ENCODE measurements around the gene LUC7L2.
"Not testable (repeated sequence)": the region's sequence is repeated elsewhere in the genome, so short reads cannot be mapped to it uniquely, and the experiment has no call there.

LUC7L2 gene

DNA sequence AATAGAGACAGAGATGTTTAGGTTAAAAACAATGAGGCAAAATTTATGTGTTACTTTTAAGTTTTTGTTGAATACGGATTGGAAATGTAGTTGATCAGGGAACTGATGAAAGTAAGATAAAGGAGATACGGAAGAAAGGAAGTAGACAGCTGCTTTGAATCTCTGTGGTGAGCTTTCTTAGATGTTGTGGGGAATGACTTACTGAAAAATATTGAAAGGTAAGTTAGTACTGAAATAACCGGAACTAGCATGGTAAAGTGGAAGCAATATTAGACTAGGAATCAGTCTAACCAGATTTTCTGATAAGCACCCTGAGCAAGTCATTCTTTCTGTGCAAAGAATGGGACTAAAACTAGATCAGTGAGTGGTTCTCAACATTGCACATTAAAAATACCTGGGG is 34.8 kb downstream of the LUC7L2 start:
- DNase-seq (ENCODE audit: low read depth in 3 of 3, low spot score in 1 of 3) = no peak

DNA sequence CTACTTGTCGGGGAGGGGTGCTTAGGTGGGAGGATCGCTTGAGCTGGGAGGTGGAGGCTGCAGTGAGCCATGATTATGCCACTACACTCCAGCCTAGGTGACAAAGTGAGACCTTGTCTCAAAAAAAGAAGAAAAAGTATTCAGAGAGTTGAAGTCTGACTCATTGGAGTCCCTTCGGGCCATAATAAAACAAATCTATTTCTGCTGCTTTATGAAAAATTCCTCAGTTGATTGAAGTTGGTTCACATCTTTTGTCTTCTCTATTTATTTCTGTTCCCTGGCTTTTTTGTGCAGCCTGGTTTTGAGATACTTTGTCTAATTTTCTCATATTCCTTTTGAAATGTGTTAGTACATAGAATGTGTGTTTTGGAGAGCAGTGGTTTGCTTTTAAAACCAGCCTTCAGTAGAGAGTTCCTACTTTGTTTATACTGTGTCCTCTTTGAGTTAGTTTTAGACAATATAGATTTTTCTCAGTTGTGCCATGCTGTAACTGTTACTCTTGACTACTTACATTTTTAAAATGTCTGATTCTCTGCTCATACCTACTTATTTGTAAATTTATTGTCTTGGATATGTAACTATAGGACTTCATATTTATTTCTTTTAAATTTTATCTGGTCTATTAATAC is 36.7 kb downstream of the LUC7L2 start:
- DNase-seq (ENCODE audit: low read depth in 3 of 3, low spot score in 1 of 3) = no peak

DNA sequence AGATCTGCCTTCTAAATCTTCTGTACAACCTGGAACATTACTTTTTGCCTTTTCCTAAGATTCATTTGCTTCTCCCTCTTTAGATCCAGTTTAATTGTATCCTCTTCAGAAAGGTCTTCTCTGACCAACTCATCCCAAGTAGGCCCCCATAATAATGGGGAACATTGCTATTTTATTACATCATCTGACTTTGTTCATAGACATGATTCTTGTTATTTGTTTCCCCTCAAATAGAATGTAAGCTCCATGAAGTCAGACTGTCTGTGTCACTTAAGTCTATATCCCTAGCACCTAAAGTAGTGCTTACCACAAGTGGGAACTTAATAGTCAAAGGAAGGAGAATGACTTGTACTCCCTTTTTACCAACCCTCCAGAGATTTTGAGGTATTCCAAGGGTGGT is 37.5 kb downstream of the LUC7L2 start:
- DNase-seq (ENCODE audit: low read depth in 3 of 3, low spot score in 1 of 3) = no peak

DNA sequence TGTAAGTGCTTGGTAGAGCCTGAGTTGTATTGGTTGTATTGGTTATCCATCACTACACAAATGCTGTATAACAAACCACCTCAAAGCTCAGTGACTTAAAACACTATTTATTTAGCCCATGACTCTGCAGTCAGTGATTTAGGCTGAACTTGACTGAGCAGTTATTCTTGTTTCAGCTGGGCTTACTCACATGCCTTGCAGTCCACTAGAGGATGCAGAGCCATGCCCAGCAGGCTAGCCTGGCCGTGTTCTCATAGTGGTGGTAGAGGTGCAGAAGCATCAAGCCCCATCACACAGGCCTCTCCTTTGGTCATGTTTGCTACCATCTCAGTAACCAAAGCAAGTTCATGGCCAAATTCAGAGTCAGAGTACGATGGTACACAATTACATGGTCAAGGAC is 43.9 kb downstream of the LUC7L2 start:
- no peak for DNase-seq (ENCODE audit: low read depth in 3 of 3, low spot score in 1 of 3)

DNA sequence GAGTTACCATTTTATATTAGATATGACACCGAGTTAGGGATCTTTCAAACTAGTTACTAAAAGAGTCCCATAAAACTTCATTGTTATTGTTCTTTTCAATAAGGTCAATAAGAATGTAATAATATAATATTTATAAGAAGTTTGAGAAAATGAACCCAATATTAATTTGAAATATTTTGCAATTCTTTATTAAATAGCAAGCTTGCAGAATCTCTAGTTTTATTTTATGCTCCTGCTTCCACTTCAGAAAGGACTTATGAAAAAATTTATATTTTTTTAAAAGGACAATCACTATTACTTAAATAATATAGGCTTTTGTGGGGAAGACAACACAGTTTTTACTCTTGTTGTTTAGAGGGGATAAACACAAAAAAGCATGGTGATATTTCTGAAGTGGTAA is 47.9 kb downstream of the LUC7L2 start:
- no peak for DNase-seq (ENCODE audit: low read depth in 3 of 3, low spot score in 1 of 3)

DNA sequence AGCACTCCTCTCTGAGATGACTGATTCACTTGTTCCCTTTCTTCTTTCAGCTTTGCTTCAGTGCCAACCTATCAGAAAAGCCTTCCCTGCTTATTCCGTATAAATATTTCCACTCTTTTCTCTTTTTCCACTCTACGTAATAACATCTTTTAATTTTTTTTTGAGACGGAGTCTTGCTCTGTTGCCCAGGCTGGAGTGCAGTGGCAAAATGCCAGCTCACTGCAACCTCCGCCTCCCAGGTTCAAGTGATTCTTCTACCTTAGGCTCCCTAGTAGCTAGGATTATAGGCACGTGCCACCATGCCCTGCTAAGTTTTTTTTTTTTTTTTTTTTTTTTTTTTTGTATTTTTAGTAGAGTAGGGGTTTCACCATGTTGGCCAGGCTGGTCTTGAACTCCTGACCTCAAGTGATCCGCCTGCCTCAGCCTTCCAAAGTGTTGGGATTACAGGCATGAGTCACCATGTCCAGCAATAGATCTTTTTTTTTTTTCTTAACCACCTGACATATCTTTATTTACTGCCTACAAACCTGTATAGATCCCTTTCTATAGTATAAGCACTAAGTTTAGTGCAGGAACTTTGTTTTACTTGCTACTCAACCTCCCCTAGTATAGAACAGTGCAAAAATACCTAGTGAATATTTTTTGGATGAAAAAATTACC is 55.2 kb downstream of the LUC7L2 start:
- not testable (repeated sequence) for DNase-seq (ENCODE audit: low read depth in 3 of 3, low spot score in 1 of 3)

DNA sequence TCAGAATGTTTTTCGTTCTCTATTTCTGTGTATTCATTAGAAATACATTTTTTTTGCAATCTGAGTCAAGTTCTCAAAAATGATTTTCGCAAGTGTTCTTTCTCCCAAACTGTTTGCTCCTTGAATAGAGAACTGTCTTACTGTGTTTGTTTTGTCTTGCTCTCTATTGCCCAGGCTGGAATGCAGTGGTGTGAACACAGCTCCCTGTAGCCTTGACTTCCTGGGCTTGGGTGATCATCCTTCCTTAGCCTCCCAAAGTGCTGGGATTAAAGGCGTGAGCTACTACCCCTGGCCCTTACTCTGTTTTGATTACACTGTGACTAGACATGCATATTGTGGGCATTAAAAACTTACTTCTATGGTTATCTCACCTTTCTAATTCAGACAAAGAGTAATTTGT is 56.7 kb downstream of the LUC7L2 start:
- no peak for DNase-seq (ENCODE audit: low read depth in 3 of 3, low spot score in 1 of 3)

DNA sequence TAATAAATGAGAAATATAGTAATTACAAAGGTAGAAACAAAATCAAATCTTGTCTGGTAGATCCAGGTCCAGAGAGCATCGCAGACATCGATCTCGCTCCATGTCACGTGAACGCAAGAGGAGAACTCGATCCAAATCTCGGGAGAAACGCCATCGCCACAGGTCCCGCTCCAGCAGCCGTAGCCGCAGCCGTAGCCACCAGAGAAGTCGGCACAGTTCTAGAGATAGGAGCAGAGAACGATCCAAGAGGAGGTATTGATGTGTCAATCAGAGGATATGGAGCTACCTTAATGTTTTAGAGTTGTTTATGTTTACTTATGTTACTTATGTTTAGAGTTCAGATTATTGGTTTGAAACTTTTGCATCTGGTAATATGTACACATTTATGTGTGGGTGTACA is 57.8 kb downstream of the LUC7L2 start:
- no peak for DNase-seq (ENCODE audit: low read depth in 3 of 3, low spot score in 1 of 3)

DNA sequence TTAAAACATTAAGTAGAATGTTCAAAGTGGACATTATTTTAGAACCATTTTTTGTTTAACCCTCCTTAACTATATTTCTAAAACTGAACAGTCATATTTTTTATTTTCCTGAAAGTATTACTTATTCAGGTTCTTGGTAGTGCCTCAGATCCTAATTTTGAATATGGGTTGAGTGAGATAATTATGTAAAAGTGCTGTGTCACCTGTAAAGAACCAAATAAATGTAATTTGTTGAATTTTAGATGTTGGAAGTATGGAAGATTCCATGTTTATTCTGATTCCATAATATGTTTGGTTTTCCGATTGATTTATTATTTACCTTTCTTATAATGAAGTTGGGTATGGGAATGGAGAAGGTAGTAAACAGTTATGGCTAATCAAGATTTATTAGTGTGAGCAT is 61.4 kb downstream of the LUC7L2 start:
- no peak for DNase-seq (ENCODE audit: low read depth in 3 of 3, low spot score in 1 of 3)

DNA sequence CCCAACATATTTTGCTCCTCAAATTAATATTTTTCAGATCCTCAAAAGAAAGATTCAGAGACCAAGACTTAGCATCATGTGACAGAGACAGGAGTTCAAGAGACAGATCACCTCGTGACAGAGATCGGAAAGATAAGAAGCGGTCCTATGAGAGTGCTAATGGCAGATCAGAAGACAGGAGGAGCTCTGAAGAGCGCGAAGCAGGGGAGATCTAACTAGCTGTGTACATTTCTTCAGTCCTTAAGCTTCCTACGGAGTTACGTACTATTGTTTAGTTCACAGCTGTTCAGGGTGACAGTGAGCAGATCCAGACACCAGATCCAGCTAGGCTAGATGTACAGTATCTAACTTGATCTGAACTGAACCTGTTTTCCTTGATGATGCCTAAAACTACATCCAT is 62.4 kb downstream of the LUC7L2 start:
- DNase-seq (ENCODE audit: low read depth in 3 of 3, low spot score in 1 of 3) = no peak

DNA sequence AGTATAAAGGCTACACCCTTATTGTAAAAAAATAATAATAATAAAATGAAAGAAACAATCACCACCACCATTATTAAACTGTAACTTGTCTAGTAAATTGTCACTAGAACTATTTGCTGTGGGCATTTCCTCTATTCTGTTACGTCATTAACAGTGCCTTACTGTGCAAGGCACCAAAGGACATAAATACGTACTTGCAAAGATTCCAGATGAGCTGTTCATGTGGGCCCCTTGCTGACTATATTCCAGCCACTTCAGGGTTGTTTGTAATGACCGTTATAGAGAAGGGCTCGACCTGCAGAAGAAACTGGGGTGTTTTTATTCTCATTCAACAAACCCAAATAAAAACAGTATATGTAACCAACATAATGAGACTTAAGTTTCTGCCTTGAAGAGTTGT is 63.4 kb downstream of the LUC7L2 start:
- no peak for DNase-seq (ENCODE audit: low read depth in 3 of 3, low spot score in 1 of 3)

DNA sequence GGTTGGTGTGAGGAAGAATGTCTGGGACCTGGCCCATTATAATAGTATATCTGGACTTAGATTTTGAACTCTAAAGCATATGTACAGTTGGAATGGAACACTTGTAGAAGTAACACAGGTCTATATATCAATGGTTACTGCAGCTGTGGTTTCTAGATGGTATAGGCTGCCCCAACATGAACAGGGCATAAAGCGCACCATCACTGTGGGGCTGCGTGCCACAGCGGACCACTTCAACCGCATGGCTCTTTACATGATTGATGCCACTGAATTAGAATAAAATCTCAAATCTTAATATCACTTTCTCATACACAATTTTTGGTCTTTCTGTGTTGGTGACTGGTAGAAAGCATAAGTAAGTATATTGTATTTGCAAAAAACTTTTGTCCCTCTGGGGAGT is 64.3 kb downstream of the LUC7L2 start:
- no peak for DNase-seq (ENCODE audit: low read depth in 3 of 3, low spot score in 1 of 3)

DNA sequence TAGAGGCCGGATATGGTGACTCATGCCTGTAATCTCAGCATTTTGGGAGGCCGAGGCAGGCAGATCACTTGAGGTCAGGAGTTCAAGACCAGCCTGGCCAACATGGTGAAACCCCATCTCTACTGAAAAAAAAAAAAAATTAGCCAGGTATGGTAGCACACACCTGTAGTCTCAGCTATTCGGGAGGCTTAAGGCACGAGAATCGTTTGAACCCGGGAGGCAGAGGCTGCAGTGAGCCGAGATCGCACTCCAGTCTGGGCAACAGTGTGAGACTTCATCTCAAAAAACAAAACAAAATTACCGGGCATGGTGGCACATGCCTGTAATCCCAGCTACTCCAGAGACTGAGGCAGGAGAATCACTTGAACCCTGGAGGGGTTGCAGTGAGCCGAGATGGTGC is 66.0 kb downstream of the LUC7L2 start:
- DNase-seq (ENCODE audit: low read depth in 3 of 3, low spot score in 1 of 3) = not testable (repeated sequence)

DNA sequence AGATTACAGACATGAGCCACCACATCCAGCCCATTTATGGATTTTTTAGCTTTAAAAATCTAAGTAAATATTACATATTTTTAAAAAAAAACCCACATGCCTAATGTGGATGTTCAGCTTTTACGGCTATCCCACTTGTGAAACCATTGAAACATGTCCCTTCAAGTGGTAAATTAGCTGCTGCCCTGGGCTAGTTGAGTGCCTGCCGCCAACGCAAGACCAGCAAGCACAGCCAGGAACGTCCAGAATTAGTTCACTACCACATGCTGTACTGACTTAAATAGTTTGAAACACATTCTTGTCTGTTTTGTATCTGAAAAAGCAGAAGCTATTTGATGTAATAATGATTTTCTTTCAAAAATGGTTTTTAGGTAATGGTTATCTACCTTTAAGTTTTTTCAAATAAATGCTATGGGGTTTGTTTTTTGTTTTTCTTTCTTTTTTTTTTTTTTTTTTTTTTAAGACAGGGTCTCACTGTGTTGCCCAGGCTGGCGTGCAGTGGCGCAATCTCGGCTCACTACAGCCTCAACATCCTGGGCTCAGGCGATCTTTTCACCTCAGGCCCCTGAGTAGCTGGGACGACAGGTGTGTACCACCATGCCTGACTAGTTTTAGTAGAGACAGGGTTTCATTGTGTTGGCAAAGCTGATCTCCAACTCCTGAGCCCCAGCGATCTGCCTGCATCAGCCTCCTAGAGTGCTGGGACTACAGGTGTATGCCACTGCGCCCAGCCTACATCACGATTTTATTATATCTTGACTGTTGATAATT is 66.7 kb downstream of the LUC7L2 start:
- no peak for DNase-seq (ENCODE audit: low read depth in 3 of 3, low spot score in 1 of 3)

DNA sequence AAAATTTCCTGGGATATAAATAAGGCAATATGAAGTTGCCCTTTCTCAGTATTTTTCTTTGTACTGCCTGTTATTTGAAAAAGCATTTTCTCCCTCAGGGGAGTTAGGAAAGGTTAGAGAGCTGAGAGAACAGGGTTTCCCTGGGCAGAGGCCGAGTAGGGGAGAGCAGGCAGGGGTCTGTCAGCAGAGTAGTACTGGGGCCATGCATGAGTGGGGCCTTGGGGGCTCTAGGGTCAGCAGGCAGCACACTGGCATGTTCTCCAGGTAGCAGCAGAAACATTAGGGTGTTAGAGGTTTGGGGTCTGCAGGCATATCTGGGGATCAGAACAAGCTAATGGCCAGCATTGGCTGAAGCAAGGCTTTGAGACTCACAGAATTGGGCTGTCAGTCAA is 67.3 kb downstream of the LUC7L2 start:
- DNase-seq (ENCODE audit: low read depth in 3 of 3, low spot score in 1 of 3) = no peak

DNA sequence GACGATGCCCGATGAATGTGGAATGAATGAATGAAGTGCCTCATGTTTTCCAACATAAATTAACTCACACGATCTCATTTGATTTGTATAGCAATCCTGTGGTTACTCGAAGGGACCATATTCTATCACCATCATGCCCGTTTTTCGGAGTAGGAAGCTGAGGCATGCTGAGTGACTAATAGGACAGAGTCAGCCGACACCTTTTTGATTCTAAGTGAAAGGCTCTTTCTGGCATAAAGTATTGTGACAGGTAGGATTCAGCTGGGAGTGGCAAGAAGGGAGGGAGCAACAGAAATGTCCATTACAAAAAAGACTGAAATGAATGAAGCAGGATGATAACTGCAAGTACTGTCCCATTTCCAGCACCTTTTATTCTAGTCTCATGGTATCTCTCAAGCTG is 68.1 kb downstream of the LUC7L2 start:
- no peak for DNase-seq (ENCODE audit: low read depth in 3 of 3, low spot score in 1 of 3)

DNA sequence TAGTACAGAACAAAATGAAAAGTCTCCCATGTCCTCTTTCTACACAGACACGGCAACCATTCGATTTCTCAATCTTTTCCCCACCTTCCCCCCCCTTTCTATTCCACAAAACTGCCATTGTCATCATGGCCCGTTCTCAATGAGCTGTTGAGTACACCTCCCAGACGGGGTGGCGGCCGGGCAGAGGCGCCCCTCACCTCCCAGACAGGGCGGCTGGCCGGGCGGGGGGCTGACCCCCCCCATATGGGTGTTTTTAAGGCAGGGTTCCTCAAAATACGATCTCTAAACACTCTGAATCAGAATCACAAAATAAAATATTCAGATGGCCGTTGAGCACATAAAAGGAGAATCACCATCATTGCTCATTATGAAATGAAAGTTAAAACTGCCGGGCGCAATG is 70.0 kb downstream of the LUC7L2 start:
- DNase-seq (ENCODE audit: low read depth in 3 of 3, low spot score in 1 of 3) = not testable (repeated sequence)

DNA sequence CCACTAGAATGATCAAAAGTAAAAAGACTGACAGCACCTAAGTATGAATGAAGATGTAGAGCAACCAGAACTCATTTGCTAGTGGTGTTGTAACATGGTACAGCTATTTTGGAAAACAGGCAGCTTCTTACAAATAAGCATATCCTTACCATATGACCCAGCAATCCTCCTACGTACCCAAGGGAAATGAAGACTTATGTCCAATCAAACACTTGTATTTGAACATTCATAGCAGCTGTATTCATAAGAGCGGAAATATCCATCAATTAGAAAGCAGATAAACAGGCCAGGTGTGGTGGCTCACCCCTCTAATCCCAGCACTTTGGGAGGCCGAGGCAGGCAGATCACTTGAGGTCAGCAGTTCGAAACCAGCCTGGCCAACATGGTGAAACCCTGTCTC is 70.7 kb downstream of the LUC7L2 start:
- DNase-seq (ENCODE audit: low read depth in 3 of 3, low spot score in 1 of 3) = no peak

DNA sequence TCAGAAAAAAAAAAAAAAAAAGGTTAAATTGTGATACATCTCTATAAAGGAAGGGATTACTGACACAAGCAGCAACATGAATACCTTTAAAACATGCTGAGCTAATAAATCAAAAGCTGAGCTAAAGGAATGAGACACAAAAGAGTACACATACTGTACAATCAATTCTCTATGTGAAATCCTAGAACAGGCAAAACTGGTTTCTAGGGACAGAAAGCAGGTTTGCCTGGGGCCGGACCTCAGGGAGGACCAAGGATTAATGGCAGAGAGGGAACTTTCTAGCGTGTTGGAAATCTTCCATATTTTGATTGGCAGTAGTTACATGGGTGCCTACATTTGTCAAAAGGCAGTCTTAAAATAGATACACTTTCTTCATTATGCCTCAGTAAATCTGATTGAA is 71.3 kb downstream of the LUC7L2 start:
- DNase-seq (ENCODE audit: low read depth in 3 of 3, low spot score in 1 of 3) = no peak

DNA sequence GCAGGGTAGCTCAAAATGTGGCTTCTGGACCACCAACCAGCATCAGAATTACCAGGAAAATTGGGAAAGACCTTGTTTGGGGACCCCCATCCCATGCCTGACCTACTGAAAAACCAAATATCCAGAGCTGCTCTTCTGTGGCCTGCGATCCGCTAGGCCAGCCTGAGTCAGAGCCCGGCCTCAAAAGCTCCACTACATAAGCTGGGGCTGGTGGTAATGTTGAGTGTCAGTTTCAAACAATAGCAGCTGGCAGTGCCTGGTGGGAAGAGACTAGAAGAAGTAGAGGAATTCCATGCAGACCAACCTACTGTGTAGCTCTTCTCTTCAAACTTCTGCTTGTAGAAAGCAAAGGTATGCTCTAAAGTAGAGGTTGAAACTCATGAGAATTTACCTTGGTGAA is 71.8 kb downstream of the LUC7L2 start:
- no peak for DNase-seq (ENCODE audit: low read depth in 3 of 3, low spot score in 1 of 3)

DNA sequence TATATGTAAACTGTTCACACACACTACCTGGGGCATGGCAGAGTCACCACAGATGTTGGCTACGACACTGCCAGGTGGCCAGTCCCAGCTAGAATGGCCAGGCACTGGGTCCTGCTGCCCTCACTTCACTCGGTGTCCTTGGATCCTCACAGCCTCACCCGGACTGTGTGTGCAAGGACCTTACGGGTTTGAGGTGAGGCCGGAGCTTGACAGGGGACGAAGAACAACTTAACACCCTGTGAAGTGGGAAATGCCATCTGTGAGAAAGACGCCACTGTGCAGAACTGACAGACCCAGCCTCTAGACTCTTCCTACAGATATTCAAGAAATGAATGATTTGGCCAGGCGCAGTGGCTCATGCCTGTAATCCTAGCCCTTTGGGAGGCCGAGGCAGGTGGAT is 77.1 kb downstream of the LUC7L2 start:
- no peak for DNase-seq (ENCODE audit: low read depth in 3 of 3, low spot score in 1 of 3)

DNA sequence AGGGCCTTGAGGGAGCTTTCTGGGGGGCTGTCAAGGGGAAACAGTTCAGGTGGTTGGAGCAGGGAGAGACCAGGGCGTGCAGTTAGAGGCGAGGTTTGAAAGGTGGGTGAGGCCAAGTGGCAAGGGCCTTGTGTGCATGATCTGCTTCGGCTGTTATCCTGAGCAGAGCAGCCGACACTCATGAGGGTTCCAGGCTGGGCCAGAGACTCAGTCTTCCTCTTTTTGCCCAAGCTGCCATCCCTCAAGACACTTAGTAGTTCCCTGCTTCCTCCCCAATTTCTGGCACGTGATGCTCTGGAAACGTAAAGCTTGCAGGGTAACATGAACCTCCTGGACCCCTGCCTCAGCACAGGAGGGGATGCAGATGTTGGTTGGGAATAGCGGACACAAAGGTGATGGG is 79.7 kb downstream of the LUC7L2 start:
- no peak for DNase-seq (ENCODE audit: low read depth in 3 of 3, low spot score in 1 of 3)

DNA sequence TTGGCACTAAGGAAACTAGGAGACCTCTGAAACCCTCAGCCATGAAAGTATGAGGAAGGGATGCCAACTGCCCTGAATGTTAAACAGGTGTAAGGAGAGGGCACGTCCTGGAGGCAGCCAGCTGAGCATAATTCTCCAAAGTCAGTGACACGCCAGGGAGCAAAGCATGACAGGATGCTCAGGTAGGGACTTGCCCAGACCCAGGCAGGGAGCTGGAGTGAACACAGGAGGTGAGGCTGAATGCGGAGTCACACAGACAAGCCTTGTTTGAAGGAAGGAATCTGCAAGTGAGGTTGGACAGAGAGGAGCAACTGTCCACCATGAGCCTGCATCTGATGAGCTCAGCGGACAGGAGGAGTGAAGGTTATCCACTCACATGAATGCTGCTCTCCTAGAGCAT is 82.3 kb downstream of the LUC7L2 start:
- no peak for DNase-seq (ENCODE audit: low read depth in 3 of 3, low spot score in 1 of 3)
